Measurements from ENCODE around the gene C10orf90. TPM values are rescaled to one million over a fixed set of nuclear protein-coding genes. Genes with fewer than 3 reads are reported as not detected.

The C10orf90 gene
- total and polyA plus RNA-seq, 2 donors: 0.27 to 0.38 TPM

DNA sequence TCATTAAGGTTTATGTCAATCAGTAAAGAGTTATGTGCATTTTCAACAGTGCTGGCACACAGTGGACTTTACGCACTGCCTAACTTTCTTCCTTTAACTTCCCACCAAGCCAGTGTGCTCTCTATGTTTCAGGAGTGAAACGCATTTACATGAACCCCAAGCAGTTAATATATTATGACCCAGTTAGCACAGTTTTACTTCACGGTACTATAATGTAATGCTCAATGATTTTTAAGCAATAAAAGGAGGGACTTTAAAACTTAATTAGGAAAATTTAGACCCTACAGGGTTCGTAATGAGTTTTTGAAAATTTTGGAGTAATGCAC, 100.3 kb downstream of the C10orf90 start:
- no peak for DNase-seq (ENCODE audit: low read depth in 6 of 9, low spot score in 9 of 9)
- H3K36me3 ChIP-seq (ENCODE audit: control insufficient read depth in 2 of 2, insufficient read depth in 2 of 2, low read length in 1 of 2): no peaks in the 10 kb centered on the region
- 80% methylated on average over 4 of the region's 4 CpGs for WGBS
- no peaks in the 10 kb centered on the region for H3K4me1 ChIP-seq (ENCODE audit: control insufficient read depth in 2 of 2, insufficient read depth in 2 of 2, low read length in 2 of 2)
- peaks cover 1 to 3% of the 10 kb centered on the region in 2 donors for H3K9me3 ChIP-seq (ENCODE audit: control insufficient read depth in 2 of 2, insufficient read depth in 1 of 2, low read length in 1 of 2)
- no peak overlapping the region for H3K4me3 ChIP-seq (ENCODE audit: low read length in 2 of 2)
- no peak overlapping the region for H3K27ac ChIP-seq (ENCODE audit: low read depth in 1 of 2, low read length in 1 of 2)
- H3K27me3 ChIP-seq (ENCODE audit: control insufficient read depth in 2 of 2, insufficient read depth in 1 of 2, low read length in 1 of 2): no peaks in the 10 kb centered on the region

DNA sequence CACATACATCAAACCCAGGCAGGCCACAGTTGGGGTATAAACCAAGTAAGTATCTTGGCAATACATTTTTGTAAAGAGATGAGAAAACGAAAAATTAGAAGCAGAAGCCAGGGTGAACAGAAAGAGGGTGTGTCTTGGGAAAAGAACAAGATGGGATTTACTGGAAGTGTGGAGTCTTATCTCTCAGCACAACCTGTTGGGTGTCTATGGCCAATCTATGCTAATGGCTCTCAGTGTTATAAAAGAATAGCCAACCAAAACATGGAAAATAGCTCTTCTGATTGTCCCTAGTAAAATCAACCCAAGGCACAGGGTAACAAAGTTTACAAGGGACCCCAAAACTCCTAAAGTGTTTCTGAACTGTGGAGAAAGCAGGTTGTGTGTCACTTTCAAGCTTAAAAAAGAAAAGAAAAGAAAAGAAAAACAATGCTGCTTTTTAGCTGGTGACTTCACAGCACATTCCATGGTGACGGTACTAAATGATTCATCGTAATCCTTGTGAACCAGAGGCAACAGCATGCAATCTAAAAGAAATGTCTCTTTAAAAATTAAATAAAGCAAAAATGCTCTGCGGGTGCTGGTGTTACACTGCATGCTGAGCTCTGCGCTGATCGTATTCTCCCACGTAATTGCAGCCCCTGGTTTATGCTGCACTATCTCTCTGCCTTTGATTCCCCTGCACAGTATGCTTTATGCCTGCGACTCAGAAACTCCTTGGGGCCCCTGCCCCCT, 100.8 kb downstream of the C10orf90 start:
- Histone ChIP-seq H3K4me1 (ENCODE audit: control insufficient read depth in 2 of 2, insufficient read depth in 2 of 2, low read length in 2 of 2) (no peaks in the 10 kb centered on the region), H3K4me3 (ENCODE audit: low read length in 2 of 2) (no peak overlapping the region), H3K9me3 (ENCODE audit: control insufficient read depth in 2 of 2, insufficient read depth in 1 of 2, low read length in 1 of 2) (peaks cover 1 to 3% of the 10 kb centered on the region in 2 donors), H3K27me3 (ENCODE audit: control insufficient read depth in 2 of 2, insufficient read depth in 1 of 2, low read length in 1 of 2) (no peaks in the 10 kb centered on the region), H3K27ac (ENCODE audit: low read depth in 1 of 2, low read length in 1 of 2) (no peak overlapping the region), H3K36me3 (ENCODE audit: control insufficient read depth in 2 of 2, insufficient read depth in 2 of 2, low read length in 1 of 2) (no peaks in the 10 kb centered on the region)
- no peak for DNase-seq (ENCODE audit: low read depth in 6 of 9, low spot score in 9 of 9)
- 52% methylated on average over 8 of the region's 8 CpGs for WGBS

DNA sequence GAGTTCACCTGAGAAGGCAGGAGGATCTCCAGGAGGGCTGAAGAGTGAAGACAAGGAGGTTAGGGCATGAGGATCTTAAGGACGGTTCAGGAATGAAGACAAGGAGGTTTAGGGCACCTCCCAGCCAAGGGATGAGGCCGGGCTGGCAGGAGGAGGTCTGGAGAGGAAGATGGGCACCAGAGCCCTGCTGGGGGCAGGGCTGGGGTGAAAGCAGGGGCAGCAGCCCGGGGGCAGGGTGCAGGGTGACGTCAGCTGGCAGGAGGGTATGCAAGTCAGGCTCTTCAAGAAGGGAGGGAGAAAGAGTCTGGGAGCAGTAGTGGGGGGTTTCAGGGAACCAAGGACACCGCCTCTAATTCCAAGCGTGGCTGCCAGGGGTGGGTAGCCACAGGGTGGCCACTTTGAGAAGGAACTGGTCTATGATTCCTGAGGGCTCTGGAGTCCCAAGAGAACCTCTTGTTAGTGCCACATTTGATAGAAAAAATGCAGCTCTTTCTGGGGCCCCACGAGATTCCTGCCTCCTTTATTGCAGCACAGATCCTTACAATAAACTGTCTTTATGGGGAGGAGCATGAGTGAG, 101.6 kb downstream of the C10orf90 start:
- no peaks in the 10 kb centered on the region for H3K27me3 ChIP-seq (ENCODE audit: control insufficient read depth in 2 of 2, insufficient read depth in 1 of 2, low read length in 1 of 2)
- no peak overlapping the region for H3K4me3 ChIP-seq (ENCODE audit: low read length in 2 of 2)
- H3K36me3 ChIP-seq (ENCODE audit: control insufficient read depth in 2 of 2, insufficient read depth in 2 of 2, low read length in 1 of 2): no peaks in the 10 kb centered on the region
- DNase-seq (ENCODE audit: low read depth in 6 of 9, low spot score in 9 of 9): no peak
- H3K4me1 ChIP-seq (ENCODE audit: control insufficient read depth in 2 of 2, insufficient read depth in 2 of 2, low read length in 2 of 2): no peaks in the 10 kb centered on the region
- WGBS: 74% methylated on average over 7 of the region's 7 CpGs
- H3K9me3 ChIP-seq (ENCODE audit: control insufficient read depth in 2 of 2, insufficient read depth in 1 of 2, low read length in 1 of 2): peaks cover 1 to 3% of the 10 kb centered on the region in 2 donors
- H3K27ac ChIP-seq (ENCODE audit: low read depth in 1 of 2, low read length in 1 of 2): no peak overlapping the region

DNA sequence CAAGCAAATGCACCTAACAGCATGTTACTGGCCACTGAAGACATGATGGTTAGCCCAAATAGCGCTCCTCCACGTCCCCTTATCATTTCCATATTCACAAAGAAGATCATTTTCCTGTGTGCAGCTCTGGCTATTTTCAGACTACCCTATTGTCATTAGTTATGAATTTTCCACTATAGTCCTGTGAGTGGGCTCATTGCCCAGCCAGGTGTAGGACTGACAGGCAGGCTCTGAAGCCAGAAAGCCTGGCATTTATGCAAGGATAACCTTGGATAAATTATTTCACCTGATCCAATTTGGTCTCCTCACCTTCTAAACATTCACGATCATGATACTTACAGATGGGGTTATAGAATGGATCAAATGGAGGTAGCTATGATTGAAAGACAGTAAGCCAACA, 104.6 kb downstream of the C10orf90 start:
- no peak for DNase-seq (ENCODE audit: low read depth in 6 of 9, low spot score in 9 of 9)
- Histone ChIP-seq H3K4me1 (ENCODE audit: control insufficient read depth in 2 of 2, insufficient read depth in 2 of 2, low read length in 2 of 2) (no peaks in the 10 kb centered on the region), H3K27me3 (ENCODE audit: control insufficient read depth in 2 of 2, insufficient read depth in 1 of 2, low read length in 1 of 2) (no peaks in the 10 kb centered on the region), H3K36me3 (ENCODE audit: control insufficient read depth in 2 of 2, insufficient read depth in 2 of 2, low read length in 1 of 2) (no peaks in the 10 kb centered on the region), H3K4me3 (ENCODE audit: low read length in 2 of 2) (no peak overlapping the region), H3K27ac (ENCODE audit: low read depth in 1 of 2, low read length in 1 of 2) (no peak overlapping the region), H3K9me3 (ENCODE audit: control insufficient read depth in 2 of 2, insufficient read depth in 1 of 2, low read length in 1 of 2) (peaks cover 0 to 5% of the 10 kb centered on the region in 2 donors)
- WGBS: 96% methylated on average over 3 of the region's 3 CpGs

DNA sequence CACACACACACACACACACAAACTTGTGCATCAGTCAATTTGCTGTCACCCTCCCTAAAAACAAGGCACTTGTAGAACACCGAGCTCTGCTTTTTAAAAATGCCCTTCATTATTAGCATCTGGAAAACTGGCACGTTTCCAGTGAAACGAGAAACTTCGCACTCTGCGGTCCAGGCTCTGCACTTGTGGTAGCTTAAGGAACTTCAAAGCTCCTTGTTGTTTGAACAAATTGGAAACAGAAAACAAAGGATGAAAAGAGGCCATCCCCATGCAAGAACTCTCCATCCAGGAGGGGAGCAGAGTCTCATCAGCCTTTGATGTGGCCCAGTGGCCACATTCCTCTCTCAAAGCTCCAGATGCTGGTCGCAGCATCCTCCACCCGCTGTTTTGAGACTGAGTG, 105.1 kb downstream of the C10orf90 start:
- H3K27ac ChIP-seq (ENCODE audit: low read depth in 1 of 2, low read length in 1 of 2): no peak overlapping the region
- no peak overlapping the region for H3K4me3 ChIP-seq (ENCODE audit: low read length in 2 of 2)
- WGBS: 91% methylated on average over 7 of the region's 7 CpGs
- H3K27me3 ChIP-seq (ENCODE audit: control insufficient read depth in 2 of 2, insufficient read depth in 1 of 2, low read length in 1 of 2): no peaks in the 10 kb centered on the region
- peaks cover 0 to 5% of the 10 kb centered on the region in 2 donors for H3K9me3 ChIP-seq (ENCODE audit: control insufficient read depth in 2 of 2, insufficient read depth in 1 of 2, low read length in 1 of 2)
- H3K4me1 ChIP-seq (ENCODE audit: control insufficient read depth in 2 of 2, insufficient read depth in 2 of 2, low read length in 2 of 2): no peaks in the 10 kb centered on the region
- no peaks in the 10 kb centered on the region for H3K36me3 ChIP-seq (ENCODE audit: control insufficient read depth in 2 of 2, insufficient read depth in 2 of 2, low read length in 1 of 2)
- peak in 1 of 9 donors; percentile 12 for DNase-seq (ENCODE audit: low read depth in 6 of 9, low spot score in 9 of 9)

DNA sequence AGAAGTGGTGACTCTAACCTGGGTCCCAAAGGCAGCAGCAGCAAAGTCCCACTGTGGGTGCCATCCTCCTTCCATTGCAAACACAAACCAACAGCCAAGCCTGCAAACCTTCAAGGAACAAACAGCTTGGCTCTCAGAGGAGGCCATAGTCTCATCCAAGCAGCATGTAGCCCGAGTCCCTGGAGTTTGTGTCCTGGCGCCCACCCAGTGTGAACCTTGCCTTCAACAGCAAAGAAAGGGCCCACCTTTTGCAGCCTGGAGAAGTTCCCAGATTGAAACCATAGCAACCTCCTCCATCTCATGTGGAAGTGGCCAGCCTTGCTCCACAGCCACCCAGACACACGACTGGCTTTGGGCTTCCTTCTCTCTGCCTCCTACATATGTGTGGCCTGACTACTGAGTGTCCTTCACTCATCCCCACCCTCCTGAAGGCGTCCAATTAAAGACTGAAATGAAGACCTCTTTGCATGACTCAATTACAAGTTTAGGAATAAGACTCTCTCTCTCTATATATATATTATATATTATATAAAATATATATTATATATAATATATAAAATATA, 106.1 kb downstream of the C10orf90 start:
- H3K9me3 ChIP-seq (ENCODE audit: control insufficient read depth in 2 of 2, insufficient read depth in 1 of 2, low read length in 1 of 2): peaks cover 0 to 5% of the 10 kb centered on the region in 2 donors
- no peak overlapping the region for H3K4me3 ChIP-seq (ENCODE audit: low read length in 2 of 2)
- H3K4me1 ChIP-seq (ENCODE audit: control insufficient read depth in 2 of 2, insufficient read depth in 2 of 2, low read length in 2 of 2): no peaks in the 10 kb centered on the region
- H3K27ac ChIP-seq (ENCODE audit: low read depth in 1 of 2, low read length in 1 of 2): no peak overlapping the region
- DNase-seq (ENCODE audit: low read depth in 6 of 9, low spot score in 9 of 9): no peak
- no peaks in the 10 kb centered on the region for H3K36me3 ChIP-seq (ENCODE audit: control insufficient read depth in 2 of 2, insufficient read depth in 2 of 2, low read length in 1 of 2)
- H3K27me3 ChIP-seq (ENCODE audit: control insufficient read depth in 2 of 2, insufficient read depth in 1 of 2, low read length in 1 of 2): no peaks in the 10 kb centered on the region
- 87% methylated on average over 4 of the region's 4 CpGs for whole genome bisulfite sequencing

DNA sequence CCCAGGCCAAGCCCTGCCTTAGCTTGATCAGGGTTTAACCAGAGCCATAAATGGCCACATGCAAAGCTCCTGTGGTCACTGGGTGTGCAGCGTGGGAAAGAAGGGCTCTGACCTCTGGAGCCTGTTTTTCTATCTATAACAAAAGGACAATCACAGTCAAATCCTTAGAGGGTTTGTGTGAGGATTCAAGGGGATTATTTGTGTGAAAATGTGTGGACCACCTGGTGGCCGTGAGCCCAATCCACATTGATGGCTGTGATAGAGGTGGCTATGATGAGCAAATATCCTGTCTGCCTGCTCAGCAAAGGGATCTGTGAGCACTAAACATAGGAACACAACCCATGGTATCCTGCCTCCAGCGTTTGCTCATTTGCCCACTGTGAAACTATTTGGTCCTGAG, 107.1 kb downstream of the C10orf90 start:
- peaks cover 0 to 5% of the 10 kb centered on the region in 2 donors for H3K9me3 ChIP-seq (ENCODE audit: control insufficient read depth in 2 of 2, insufficient read depth in 1 of 2, low read length in 1 of 2)

DNA sequence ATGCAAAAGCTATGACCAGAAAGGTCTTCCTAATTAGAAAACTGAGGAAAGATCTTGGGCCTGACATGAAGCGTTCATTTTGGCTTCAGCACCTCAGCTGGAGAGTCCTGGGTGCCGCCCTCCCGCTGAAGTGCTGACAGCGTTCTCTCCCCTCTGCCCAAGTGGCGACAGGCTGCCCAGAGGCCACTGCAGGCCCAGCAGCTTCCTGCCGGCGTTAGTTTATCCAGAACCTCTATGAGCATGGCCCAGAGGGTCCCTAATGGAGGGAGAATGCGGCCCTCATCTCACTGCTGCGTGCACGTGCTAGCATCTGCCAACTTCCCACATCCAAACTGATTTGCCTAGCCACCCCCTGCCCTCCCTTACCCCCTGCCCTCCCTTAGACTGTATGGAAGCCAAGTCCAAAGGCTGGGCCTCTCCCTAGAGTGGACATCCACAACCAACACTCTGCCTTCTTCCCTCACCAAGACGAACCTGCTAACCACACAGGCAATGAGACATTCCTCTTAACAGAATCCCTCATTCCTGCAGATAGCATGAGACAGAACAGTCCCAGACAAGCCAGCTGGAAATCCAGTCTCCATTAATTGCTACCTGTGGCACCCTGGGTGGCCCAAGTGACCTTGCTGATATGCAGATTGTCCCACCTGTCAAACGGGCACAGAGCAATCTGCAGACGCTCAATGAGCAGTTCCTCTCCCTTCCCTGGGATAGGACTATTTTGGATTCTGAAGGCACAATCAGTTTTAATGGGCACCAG, 108.4 kb downstream of the C10orf90 start:
- DNase-seq (ENCODE audit: low read depth in 6 of 9, low spot score in 9 of 9): no peak
- H3K27ac ChIP-seq (ENCODE audit: low read depth in 1 of 2, low read length in 1 of 2): no peak overlapping the region
- H3K4me3 ChIP-seq (ENCODE audit: low read length in 2 of 2): no peak overlapping the region

More for the DNA sequence above, 107.1 kb downstream of the C10orf90 start:
- H3K4me1 ChIP-seq (ENCODE audit: control insufficient read depth in 2 of 2, insufficient read depth in 2 of 2, low read length in 2 of 2): no peaks in the 10 kb centered on the region
- 92% methylated on average over 3 of the region's 3 CpGs for WGBS
- DNase-seq (ENCODE audit: low read depth in 6 of 9, low spot score in 9 of 9): no peak
- H3K4me3 ChIP-seq (ENCODE audit: low read length in 2 of 2): no peak overlapping the region
- no peak overlapping the region for H3K27ac ChIP-seq (ENCODE audit: low read depth in 1 of 2, low read length in 1 of 2)
- H3K36me3 ChIP-seq (ENCODE audit: control insufficient read depth in 2 of 2, insufficient read depth in 2 of 2, low read length in 1 of 2): no peaks in the 10 kb centered on the region
- no peaks in the 10 kb centered on the region for H3K27me3 ChIP-seq (ENCODE audit: control insufficient read depth in 2 of 2, insufficient read depth in 1 of 2, low read length in 1 of 2)

More for the DNA sequence above, 108.4 kb downstream of the C10orf90 start:
- 59% methylated on average over 13 of the region's 13 CpGs for WGBS
- Histone ChIP-seq H3K36me3 (ENCODE audit: control insufficient read depth in 2 of 2, insufficient read depth in 2 of 2, low read length in 1 of 2) (no peaks in the 10 kb centered on the region), H3K4me1 (ENCODE audit: control insufficient read depth in 2 of 2, insufficient read depth in 2 of 2, low read length in 2 of 2) (no peaks in the 10 kb centered on the region), H3K27me3 (ENCODE audit: control insufficient read depth in 2 of 2, insufficient read depth in 1 of 2, low read length in 1 of 2) (no peaks in the 10 kb centered on the region), H3K9me3 (ENCODE audit: control insufficient read depth in 2 of 2, insufficient read depth in 1 of 2, low read length in 1 of 2) (peaks cover 0 to 5% of the 10 kb centered on the region in 2 donors)

Measured in thymus (tissue), 11 donors.